GM21381 (cell line): Measurements from ENCODE around the gene MOB2.
"Not testable (repeated sequence)": the region's sequence is repeated elsewhere in the genome, so short reads cannot be mapped to it uniquely, and the experiment has no call there.

Experiments
- ATAC-seq: cut with Tn5 transposase; IDR thresholded peaks from one replicate; pipeline ENCODE4 v1.9.1; 2021; ENCODE audit warnings: mild to moderate bottlenecking, moderate library complexity; ENCODE audit not compliant: unreplicated experiment

MOB2 gene

GRCh38 chr11:1444823-1445422 lies 41.7 kb downstream of the MOB2 start:
- no peak for ATAC-seq

GRCh38 chr11:1444321-1444720 lies 42.3 kb downstream of the MOB2 start:
- no peak for ATAC-seq

GRCh38 chr11:1443737-1444136 lies 42.8 kb downstream of the MOB2 start:
- no peak for ATAC-seq

GRCh38 chr11:1442807-1443366 lies 43.7 kb downstream of the MOB2 start:
- ATAC-seq: no peak

DNA sequence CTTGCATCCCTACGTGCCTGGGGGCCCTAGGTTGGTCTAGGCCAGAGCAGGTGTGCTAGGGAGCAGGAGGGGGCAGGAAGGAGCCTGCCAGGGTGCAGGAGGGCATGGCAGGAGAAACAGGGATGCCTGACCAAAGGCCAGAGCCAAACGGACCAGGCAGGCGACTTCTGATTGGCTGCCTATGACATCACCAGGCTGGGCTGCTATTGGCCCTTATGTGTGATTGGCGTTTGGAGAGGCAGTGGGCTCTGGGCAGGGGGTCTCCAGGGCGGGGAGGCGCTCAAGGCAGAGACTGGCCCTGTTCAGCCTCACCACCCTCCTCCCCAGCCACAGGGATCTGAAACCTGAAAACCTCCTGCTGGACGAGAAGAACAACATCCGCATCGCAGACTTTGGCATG lies 44.4 kb downstream of the MOB2 start:
- ATAC-seq: no peak

- ATAC-seq: no peak
Observed at GRCh38 chr11:1440496-1440895, 46.1 kb downstream of the MOB2 start.

DNA sequence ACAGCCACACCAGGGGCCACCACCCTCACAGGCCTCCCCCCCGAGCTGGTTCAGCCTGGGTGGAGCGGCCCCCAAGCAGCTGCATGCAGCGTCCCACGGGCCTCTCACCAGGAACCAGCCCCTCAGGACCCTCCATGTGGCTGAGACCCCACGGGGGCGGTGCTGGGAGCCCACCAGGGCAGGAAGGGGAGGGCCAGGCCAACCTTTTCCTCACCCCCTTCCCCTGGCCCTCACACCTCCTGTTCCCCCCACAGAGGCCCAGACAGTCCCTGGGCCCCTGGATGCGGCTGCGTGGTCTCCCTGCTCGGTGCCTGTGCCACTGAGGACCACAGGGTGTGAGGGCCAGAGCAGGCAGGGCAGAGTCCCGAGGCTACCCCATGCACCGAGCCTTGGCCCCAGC lies 46.5 kb downstream of the MOB2 start:
- no peak for ATAC-seq

DNA sequence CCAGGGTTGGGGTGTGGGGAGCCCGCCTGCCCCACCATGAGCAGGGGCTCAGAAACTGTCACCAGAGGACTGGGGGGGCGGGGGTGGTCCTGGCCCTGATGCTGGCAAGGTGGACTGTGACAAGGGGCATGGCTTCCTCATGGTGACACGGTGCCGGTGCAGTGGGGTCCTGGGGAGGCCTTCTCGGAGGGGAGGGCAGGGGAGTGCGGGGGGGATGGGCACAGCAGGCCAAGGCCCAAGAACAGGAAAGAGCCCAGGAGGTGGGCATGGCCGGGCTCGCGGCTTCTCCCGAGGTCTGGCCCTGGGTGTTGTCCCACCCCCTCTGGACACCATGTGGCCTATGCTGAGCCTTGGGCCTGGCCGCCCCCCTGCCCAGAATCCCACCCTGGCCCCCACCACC lies 47.2 kb downstream of the MOB2 start:
- ATAC-seq: no peak

DNA sequence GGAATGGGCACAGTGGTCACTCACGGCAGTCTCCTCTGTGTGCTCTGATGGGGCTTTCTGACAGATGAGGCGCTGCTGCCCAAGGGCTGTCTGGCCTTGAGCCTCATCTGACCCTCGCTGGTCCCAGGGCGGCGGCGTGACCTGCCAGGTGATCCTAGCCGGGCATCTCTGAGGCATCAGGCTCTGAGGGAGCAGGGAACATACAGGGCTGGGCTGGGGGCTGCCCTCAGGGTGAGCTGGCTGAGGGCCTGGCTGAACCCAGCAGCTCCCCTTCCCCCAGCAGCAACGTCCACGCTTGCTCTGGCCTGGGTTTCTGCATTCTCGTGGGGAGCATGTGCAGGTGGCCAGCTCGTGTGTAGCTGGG lies 47.6 kb downstream of the MOB2 start:
- ATAC-seq: no peak

DNA sequence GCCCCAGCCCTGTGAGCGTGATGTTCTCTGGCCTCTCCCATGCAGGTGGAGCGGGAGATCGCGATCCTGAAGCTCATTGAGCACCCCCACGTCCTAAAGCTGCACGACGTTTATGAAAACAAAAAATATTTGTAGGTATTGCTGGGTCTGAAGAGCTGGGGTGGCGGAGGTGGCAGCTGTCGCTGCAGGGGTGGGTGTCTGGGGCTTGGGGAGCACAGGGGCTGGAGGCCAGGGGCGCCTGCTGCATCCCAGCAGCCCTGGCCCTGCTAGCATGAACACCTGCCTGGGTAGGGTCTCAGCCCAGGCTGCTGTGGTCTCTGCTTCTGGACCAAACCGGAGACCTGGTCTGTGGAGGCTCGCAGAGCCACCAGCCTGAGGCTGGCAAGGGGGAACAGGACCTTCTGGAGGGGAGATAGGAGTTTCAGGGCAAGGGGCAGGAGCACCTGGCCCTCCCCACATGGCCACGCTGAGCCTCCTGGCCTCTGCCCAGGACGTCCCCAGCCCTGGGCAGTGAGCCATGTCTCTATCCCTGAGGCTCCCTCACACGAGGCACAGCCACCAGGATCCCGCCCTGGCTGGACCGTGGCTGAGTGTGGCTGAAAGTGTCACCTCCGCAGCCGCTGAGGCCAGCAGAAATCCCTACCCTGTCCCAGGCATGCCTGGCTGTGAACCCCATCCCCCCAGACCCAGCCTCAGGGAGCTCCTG lies 48.2 kb downstream of the MOB2 start:
- no peak for ATAC-seq

DNA sequence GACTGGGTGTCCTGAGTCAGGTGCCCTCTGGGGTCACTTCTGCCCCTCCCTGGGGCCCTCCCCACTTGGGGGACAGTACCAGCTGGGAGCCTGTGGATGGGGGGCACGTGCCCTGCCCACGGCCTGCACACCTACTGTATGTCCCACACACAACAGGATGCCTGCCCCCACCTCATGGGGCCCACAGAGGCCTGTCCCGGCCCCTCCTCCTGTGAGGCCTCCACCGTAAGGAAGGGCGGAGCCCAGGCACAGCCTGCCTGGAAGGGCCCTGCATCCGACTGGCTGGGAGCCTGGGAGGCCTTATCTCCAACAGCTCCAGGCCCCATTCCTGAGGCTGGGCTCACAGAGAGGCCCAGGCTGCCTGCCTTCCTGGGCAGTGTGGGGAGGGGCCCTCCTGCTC lies 49.1 kb downstream of the MOB2 start:
- ATAC-seq: no peak

DNA sequence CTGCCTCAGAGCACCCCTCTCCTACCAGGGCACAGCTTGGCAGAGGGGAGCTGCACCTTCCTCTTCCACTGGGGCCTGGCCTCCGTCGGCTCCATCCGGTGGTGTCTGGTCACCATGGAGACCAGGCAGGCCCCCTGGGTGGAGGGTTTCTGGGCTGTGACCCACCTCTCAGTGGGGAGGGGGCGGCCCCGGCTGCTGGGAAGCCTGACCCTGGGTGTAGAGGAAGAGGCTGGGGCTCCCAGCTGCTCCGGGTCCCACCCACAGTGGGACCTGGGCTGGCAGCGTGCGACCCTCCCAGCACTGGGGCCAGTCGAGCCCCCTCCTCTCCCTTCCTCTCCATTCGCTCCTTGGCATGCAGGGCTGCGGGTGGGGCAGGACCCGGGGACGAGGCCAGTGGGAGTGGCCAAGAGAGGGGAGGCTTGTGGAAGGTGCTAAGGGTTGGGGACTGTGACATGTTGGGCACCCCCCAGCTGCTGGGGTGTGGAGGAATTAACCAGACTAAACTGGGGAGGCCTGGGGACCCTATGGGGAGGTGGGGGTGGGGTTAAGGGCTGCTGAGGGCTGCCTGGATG lies 50.0 kb downstream of the MOB2 start:
- ATAC-seq: no peak

GRCh38 chr11:1435820-1436467 lies 50.6 kb downstream of the MOB2 start:
- ATAC-seq: no peak

DNA sequence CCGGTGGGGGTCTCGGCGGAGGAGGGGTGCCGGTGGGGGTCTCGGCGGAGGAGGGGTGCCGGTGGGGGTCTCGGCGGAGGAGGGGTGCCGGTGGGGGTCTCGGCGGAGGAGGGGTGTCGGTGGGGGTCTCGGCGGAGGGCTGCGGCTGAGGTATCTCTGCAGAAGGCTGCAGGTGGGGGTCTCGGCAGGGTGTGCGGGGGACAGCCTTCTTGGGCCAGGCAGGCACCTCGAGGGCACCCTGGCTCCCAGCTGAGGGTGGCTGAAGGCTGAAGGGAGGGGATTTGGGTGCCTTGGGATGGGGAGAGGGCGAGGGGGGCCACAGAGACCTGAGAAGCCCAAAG lies 51.1 kb downstream of the MOB2 start:
- ATAC-seq: not testable (repeated sequence)

- ATAC-seq: no peak
Observed at GRCh38 chr11:1433977-1434640, 52.5 kb downstream of the MOB2 start.

- ATAC-seq: no peak
Observed at GRCh38 chr11:1433568-1433967, 53.0 kb downstream of the MOB2 start.

GRCh38 chr11:1428762-1429316 lies 57.7 kb downstream of the MOB2 start:
- ATAC-seq: no peak

DNA sequence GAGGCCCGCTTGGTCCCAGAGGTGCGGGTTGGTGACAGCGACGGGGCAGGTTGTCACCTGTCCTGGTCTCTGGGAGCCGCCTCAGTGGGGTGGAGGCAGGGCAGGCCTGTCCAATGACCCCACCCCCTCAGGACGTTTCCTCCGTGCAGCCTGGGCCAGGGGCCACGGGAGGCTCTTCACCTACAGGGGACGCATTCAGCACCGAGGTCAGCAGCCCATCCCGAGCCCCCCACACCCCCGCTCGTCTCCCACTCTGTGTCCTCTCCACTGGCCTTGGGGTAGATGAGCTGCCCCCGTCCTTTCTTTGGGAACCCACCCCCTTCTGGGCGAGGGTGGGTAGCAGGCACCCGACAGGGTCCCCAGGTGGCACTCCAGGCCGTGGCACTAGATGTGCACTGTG lies 61.1 kb downstream of the MOB2 start:
- ATAC-seq: no peak

DNA sequence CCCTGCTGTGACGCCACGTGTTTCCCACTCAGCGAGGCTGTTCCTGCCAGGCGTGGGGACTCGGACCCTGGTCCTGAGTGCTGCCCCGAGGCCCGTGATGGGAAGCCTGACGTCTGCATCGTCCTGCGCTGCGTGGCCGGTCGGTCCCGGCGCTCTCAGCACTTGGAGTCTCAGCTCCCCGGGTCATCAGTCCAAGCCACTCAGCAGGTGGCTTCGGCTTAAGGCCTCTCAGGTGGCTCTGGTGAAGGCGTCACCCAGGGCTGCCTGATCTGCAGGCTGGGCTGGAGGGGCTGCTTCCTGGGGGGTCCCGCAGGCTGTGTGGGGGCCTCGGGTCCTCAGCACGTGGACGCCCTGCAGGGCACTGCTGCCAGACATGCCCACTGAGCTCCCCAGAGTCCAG lies 61.6 kb downstream of the MOB2 start:
- ATAC-seq: no peak

DNA sequence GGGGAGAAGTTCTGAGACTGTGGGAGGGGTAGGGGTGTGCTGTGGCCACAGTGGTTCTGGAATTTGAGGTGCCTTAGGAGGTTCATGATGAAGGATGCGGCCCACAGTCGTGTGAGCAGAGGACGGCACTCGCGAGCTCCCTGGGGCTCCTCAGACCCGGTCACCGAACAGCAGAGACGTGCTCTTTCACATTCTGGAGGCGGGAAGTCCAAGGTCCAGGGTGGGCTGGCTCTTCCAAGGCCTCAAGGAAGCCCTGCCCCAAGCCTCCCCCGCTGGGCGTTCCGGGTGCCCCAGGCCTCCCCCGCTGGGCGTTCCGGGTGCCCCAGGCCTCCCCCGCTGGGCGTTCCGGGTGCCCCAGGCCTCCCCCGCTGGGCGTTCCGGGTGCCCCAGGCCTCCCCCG lies 63.2 kb downstream of the MOB2 start:
- not testable (repeated sequence) for ATAC-seq

- ATAC-seq: no peak
Observed at GRCh38 chr11:1422981-1423380, 63.6 kb downstream of the MOB2 start.
